Left colon (tissue), 2 donors: ENCODE data around the gene FSIP1. TPM values are rescaled to one million over a fixed set of nuclear protein-coding genes. Genes with fewer than 3 reads are reported as not detected.

Experiments used
- ATAC-seq: fragments of 200-7000 bp; cut with Tn5 transposase; one replicate; pipeline ENCODE4 v1.9.1; 2020; ENCODE audit warnings: mild to moderate bottlenecking, moderate library complexity
- DNase-seq, 2 donors: peaks; one replicate each; pipeline ENCODE4 v3.0.0-alpha.2; 2020
- intact Hi-C, 2 donors: fragments of 100-400 bp; cut with DNase I in 1 of 2; cut with micrococcal nuclease in 1 of 2; formaldehyde crosslinking; loops; one replicate each; pipeline versions ENCODE4 v1.11.2 to v1.14.0; 2022; cut with DNase I, micrococcal nuclease
- total RNA-seq, 2 donors: library from RNA; stranded (reverse); fragmentation: NEBNext Ultra II Directional; extraction: Animal tissue kit (Norgen Biotek cat#: 25700); gene quantifications; one replicate each; pipeline ENCODE4 v1.2.1, GENCODE V29; 2021
- donor health status: DM: no; HTN: no; CAD: no.
- donor health status: DM: yes; HTN: yes; CAD: no.

Gene FSIP1
- total RNA-seq, 2 donors from 2014 or later, result 8.2 to 8.6 TPM

DNA sequence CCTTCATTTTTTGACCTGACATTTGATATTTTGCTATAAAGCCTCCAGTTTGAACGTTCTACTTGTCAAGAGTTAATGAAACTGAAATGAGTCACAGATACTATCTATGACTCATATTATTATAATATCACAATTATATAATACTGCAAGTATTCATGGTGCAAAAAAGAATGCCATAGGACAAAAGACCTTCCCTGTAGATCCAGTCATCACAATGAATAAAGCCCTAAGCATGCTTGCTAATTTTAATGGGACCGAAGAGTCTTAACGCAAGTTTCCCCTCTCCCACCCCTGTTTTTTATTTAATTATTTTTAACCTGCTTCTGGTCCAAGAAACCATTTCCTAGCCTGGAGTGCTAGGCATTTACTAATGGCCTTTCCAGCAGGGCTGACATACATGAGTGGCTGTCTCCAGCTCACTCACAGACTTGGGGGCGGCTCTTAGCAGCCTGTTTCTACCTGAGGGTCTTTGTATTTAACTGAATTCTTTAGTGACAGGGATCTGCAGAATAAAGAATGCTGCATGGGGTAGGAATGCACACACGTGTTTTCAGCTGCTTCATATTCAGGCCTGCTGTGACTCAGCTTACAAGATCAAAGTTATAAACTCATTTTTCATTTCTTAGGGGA is 140.5 kb downstream of the FSIP1 start:
- ATAC-seq, result no peak
- intact Hi-C loops, result no loop called here

GRCh38 chr15:39641191-39641889 is 141.3 kb downstream of the FSIP1 start:
- intact Hi-C loops, result no loop called here
- DNase-seq, result peak; percentile 74 to 83
- peak; percentile 84 for ATAC-seq

More for the DNA sequence above, 140.5 kb downstream of the FSIP1 start:
- DNase-seq, result no peak

DNA sequence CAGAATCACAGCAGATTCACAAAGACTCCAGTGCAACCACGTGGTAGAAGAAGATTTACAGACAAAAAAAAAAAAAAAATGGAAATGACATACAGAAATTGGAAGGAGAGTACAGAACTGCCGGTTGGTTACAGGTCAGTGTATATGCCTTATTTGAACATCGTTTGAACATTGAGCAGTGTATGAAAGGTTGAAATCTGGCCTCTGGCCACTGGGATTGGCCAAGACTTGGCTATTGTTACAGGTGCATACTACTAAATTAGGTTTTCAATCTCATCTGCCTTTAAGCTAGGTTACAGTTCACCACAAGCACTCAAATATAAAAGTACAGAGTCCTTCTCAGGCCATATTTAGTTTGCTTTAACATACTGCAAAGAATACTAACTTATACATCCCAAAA is 142.0 kb downstream of the FSIP1 start:
- DNase-seq (peak in 1 of 2 donors; percentile 46), ATAC-seq (peak; percentile 77)
- intact Hi-C loops, result no loop called here

GRCh38 chr15:39639037-39639436 is 143.6 kb downstream of the FSIP1 start:
- ATAC-seq (no peak), DNase-seq (no peak)
- intact Hi-C loops, result no loop called here

DNA sequence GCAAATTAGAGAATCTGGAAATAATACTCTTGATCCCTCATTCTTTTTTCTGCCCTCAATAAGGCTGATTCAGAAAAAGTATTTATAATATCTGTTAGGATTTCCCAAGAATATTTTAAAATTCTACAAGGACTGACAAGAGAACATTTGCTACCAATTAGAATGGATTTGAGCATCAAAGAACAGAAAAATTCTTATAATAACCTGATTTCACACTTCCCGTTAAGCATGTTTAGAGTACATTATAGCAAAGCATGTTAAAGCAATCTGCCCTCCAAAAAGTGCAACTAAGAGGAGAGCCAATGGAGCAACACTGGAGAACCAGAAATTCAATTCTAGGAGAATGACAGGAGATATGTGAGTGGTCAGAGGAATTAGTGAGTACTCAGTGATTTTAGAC is 144.6 kb downstream of the FSIP1 start:
- DNase-seq (no peak), ATAC-seq (no peak)
- intact Hi-C loops, result no loop called here

DNA sequence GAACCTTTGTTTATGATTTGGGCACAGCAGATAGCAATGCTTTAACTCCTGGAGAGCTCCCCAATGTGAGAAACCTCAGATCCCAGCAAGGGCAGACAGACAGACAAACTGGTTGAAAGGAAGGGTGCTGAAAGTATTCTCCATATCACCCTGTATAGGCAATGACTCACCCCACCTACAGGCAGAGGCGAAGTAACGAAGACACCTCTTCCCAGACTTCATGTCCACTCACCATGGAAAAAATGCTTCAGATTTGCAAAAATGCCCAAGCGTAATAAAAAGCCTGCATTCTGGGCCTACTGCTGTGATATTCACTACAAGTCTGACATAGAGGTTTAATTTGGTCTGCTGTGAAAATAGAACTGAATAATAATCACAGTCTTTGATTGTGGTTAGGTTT is 151.3 kb downstream of the FSIP1 start:
- no peak for ATAC-seq
- no peak for DNase-seq
- intact Hi-C loops, result no loop called here

DNA sequence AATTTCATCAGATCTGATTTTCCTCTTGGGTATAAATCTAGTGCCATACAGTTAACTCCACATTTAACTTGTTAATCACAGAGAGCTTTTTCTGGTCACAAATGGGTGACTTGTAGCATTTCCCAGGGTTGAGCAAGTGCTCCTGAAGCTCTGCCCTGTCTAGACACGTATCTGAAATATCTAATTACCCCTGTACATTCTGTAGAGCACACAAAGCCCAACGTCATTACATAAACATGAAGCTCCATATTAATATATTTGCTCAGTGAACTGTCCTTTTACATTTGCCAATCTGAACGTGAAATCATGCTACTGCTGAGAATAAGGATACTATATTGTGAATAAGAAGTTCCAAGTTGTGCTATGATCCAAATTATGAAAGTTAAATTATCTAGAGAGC is 152.7 kb downstream of the FSIP1 start:
- intact Hi-C loops, result no loop called here
- peak; percentile 38 for ATAC-seq
- DNase-seq, result no peak

DNA sequence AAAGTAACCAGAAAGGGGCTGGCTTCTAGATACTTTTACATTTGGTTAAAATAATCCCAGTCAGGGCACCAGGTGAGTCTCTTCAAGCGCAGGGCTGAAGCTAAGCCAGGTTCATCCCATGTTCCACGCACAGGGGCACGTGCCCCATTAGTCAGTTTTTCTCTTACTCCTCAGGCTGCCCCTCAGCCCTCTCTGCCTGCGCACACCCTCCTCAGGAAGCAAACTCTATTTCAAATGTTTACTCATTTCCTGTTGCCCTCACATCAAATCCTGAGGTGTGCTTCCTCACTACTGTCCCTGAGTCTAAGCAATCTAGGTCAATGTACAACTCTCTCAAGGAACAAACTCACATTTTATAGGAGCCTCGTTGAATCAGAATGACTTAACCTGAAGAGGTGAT is 153.3 kb downstream of the FSIP1 start:
- peak; percentile 83 for ATAC-seq

GRCh38 chr15:39628546-39629257 is 153.9 kb downstream of the FSIP1 start:
- intact Hi-C loops, result no loop called here
- DNase-seq, result no peak
- ATAC-seq, result no peak

More for the DNA sequence above, 153.3 kb downstream of the FSIP1 start:
- peak; percentile 60 to 69 for DNase-seq
- intact Hi-C loops, result no loop called here

DNA sequence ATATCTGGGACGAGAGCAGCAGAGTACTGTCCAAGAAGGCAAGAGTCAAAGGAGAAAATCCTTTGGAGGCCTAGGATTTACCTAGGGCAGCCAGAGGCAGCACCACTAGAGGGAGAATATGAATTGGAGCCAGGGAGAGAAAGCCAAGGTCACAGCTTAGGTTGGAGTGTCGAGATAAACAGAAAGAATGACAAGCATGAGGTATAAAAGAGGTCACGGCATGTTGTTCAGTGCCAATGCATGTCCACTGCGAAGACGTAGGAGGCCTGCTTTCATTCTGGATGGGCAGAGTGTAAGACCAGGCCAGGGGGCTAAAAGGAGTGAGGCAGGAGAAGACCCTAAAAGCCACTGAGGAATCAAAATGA is 154.5 kb downstream of the FSIP1 start:
- DNase-seq (no peak), ATAC-seq (no peak)
- intact Hi-C loops, result no loop called here

- DNase-seq (no peak), ATAC-seq (no peak)
- intact Hi-C loops, result no loop called here
Observed at GRCh38 chr15:39627451-39628143, 155.0 kb downstream of the FSIP1 start.

- no peak for ATAC-seq
- no peak for DNase-seq
- intact Hi-C loops, result no loop called here
Observed at GRCh38 chr15:39625856-39626255, 156.8 kb downstream of the FSIP1 start.

- DNase-seq, result no peak
- intact Hi-C loops, result no loop called here
Observed at GRCh38 chr15:39625451-39625850, 157.2 kb downstream of the FSIP1 start.

DNA sequence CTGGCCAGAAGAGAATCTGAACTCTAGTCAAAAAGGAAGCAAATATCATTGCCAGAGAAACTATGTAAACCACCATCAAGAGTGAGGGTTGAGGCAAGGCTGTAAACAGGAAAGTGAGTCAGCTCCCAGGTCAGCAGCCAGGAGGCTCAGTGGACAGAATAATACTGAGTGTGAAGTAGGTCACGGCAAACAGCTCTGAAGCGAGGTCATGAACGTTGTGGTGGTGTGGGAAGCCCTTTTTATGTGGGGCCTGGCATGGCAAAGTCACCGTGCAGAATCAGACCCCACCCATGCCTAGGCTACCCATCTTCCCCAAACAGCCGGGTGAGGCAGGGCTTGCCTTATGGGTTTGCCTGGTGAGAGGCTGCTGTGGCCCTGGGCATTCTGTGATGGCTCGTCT is 157.8 kb downstream of the FSIP1 start:
- ATAC-seq, result peak; percentile 29

More at GRCh38 chr15:39625451-39625850, 157.2 kb downstream of the FSIP1 start:
- ATAC-seq, result no peak

GRCh38 chr15:39623529-39623931 is 159.1 kb downstream of the FSIP1 start:
- ATAC-seq (peak; percentile 48), DNase-seq (no peak)
- intact Hi-C loops, result no loop called here

More for the DNA sequence above, 157.8 kb downstream of the FSIP1 start:
- DNase-seq, result peak; percentile 49 to 71
- intact Hi-C loops, result no loop called here

DNA sequence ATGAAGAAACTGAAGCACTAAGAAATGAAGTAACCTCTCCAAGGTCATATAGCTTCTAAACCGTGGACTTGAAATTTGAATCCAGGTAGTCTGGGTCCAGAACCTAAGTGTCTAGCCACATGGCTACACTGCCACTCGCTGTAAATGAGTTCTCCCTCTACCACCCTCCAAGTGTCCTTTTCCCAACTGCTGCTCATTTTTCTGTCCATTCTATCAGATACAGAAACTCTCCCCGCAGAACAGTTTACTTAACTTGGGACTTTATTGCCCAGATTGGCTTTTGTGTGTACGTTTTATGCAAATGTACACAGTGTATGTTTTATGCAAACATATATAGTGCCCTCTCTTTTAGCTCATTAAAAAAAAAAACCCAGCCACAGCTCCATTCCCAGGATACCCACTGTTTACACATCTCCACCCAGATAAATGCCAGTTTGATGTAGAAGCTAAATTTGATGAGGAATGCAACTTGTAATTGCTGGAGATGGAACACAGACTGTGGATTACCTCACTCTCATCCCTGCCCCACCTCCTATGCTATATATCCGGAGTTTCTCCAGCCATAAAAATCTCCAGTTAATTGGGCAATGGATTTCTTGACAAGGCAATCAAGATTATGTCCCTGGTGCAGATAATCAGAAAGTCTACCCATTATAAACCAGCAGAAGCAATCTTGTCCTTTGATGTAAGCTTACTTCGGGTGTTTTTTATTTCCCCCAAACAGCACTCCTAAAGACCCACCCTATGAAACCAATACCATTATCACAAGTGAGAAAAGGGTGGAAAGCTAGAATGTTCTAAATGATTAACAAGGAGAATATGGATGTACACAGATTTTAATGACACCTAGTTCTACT is 159.8 kb downstream of the FSIP1 start:
- ATAC-seq (peak; percentile 75), DNase-seq (no peak)
- intact Hi-C loops, result no loop called here

GRCh38 chr15:39621976-39622375 is 160.7 kb downstream of the FSIP1 start:
- DNase-seq (no peak), ATAC-seq (no peak)
- intact Hi-C loops, result no loop called here

DNA sequence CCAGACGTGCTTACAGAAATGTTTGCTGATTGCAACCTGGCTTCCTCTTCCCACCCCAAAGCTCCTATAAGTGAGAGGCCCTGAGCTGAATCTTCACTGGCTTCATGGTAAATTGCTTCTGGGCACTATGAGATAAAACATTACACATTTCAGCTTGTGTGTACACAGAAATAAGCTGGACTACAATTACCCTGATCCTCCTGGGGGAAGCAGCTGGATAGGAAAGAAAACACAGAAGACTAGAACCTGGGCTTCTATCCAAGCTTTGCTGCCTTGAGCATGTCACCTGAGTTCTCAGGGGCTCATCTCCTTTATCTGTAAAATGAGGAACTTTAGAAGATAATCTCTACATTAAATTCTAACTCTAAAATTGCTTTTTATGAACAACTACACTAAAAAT is 161.4 kb downstream of the FSIP1 start:
- ATAC-seq, result peak; percentile 17
- no peak for DNase-seq
- intact Hi-C loops, result no loop called here
